Head of caudate nucleus (tissue), 42 donors: ENCODE results near the gene CLSTN3.
A peak's percentile ranks its signal among the peaks of the same experiment; 100 is the strongest.
"Not testable (repeated sequence)": the region's sequence is repeated elsewhere in the genome, so short reads cannot be mapped to it uniquely, and the experiment has no call there.

Experiments
- DNase-seq, 42 donors: peaks; one replicate each; pipeline versions ENCODE4 v3.0.0 to v3.0.0-alpha.2; 2020 to 2021; ENCODE audit warnings: mixed read lengths in 7 of 42
- intact Hi-C: fragments of 100-400 bp; cut with DNase I; formaldehyde crosslinking; loops from one replicate; pipeline ENCODE4 v1.15.0; 2022

Gene CLSTN3

GRCh38 chr12:7161327-7161726 lies 31.2 kb downstream of the CLSTN3 start:
- intact Hi-C loops = no loop called here
- no peak for DNase-seq

GRCh38 chr12:7161811-7162210 lies 31.6 kb downstream of the CLSTN3 start:
- intact Hi-C loops = no loop called here
- no peak for DNase-seq

- intact Hi-C loops = no loop called here
- DNase-seq = peak; percentile 55 to 98 (median 87)
Observed at GRCh38 chr12:7162691-7163114, 32.5 kb downstream of the CLSTN3 start.

- intact Hi-C loops = no loop called here
Observed at GRCh38 chr12:7169951-7170350, 39.8 kb downstream of the CLSTN3 start.

GRCh38 chr12:7171854-7172253 lies 41.7 kb downstream of the CLSTN3 start:
- DNase-seq = no peak
- intact Hi-C loops = no loop called here

More at GRCh38 chr12:7169951-7170350, 39.8 kb downstream of the CLSTN3 start:
- no peak for DNase-seq

- DNase-seq = no peak
- intact Hi-C loops = no loop called here
Observed at GRCh38 chr12:7175493-7175892, 45.3 kb downstream of the CLSTN3 start.

- intact Hi-C loops = no loop called here
- DNase-seq = no peak
Observed at GRCh38 chr12:7176595-7176994, 46.4 kb downstream of the CLSTN3 start.

GRCh38 chr12:7178481-7178880 lies 48.3 kb downstream of the CLSTN3 start:
- DNase-seq = no peak
- intact Hi-C loops = no loop called here

- no peak for DNase-seq
- intact Hi-C loops = no loop called here
Observed at GRCh38 chr12:7180685-7181084, 50.5 kb downstream of the CLSTN3 start.

GRCh38 chr12:7186058-7186457 lies 55.9 kb downstream of the CLSTN3 start:
- intact Hi-C loops = loop anchor here (5.0 kb wide), 1 partner anchor 44 kb away; no protein-coding TSS in a partner anchor
- DNase-seq = not testable (repeated sequence)

GRCh38 chr12:7188562-7189397 lies 58.6 kb downstream of the CLSTN3 start:
- intact Hi-C loops = loop anchor here (5.0 kb wide), 1 partner anchor 46 kb away; no protein-coding TSS in a partner anchor

GRCh38 chr12:7189398-7190267 lies 59.5 kb downstream of the CLSTN3 start, which contains the start of gene PEX5:
TSS of gene PEX5 (plus strand) at chr12:7189686. CDS start at chr12:7190378, 692 bp downstream.
- intact Hi-C loops = loop anchor here (5.0 kb wide), 1 partner anchor 47 kb away; no protein-coding TSS in a partner anchor
- peak; percentile 81 to 96 (median 91) for DNase-seq

More at GRCh38 chr12:7188562-7189397, 58.6 kb downstream of the CLSTN3 start:
- peak; percentile 66 to 91 (median 80) for DNase-seq

GRCh38 chr12:7190268-7191055 lies 60.3 kb downstream of the CLSTN3 start:
- intact Hi-C loops = no loop called here
- peak in 36 of 42 donors; percentile 4 to 66 (median 32) for DNase-seq

GRCh38 chr12:7193674-7194073 lies 63.5 kb downstream of the CLSTN3 start:
- intact Hi-C loops = no loop called here
- DNase-seq = no peak

- no peak for DNase-seq
- intact Hi-C loops = no loop called here
Observed at GRCh38 chr12:7197841-7198240, 67.7 kb downstream of the CLSTN3 start.

GRCh38 chr12:7203109-7203508 lies 72.9 kb downstream of the CLSTN3 start:
- intact Hi-C loops = no loop called here
- no peak for DNase-seq

- DNase-seq = no peak
- intact Hi-C loops = no loop called here
Observed at GRCh38 chr12:7205091-7205490, 74.9 kb downstream of the CLSTN3 start.

- intact Hi-C loops = no loop called here
- DNase-seq = no peak
Observed at GRCh38 chr12:7206691-7207090, 76.5 kb downstream of the CLSTN3 start.
